ENCODE measurements around the gene ZNF740.
A peak's percentile ranks its signal among the peaks of the same experiment; 100 is the strongest.
"Not testable (repeated sequence)": the region's sequence is repeated elsewhere in the genome, so short reads cannot be mapped to it uniquely, and the experiment has no call there.

Gene ZNF740

DNA sequence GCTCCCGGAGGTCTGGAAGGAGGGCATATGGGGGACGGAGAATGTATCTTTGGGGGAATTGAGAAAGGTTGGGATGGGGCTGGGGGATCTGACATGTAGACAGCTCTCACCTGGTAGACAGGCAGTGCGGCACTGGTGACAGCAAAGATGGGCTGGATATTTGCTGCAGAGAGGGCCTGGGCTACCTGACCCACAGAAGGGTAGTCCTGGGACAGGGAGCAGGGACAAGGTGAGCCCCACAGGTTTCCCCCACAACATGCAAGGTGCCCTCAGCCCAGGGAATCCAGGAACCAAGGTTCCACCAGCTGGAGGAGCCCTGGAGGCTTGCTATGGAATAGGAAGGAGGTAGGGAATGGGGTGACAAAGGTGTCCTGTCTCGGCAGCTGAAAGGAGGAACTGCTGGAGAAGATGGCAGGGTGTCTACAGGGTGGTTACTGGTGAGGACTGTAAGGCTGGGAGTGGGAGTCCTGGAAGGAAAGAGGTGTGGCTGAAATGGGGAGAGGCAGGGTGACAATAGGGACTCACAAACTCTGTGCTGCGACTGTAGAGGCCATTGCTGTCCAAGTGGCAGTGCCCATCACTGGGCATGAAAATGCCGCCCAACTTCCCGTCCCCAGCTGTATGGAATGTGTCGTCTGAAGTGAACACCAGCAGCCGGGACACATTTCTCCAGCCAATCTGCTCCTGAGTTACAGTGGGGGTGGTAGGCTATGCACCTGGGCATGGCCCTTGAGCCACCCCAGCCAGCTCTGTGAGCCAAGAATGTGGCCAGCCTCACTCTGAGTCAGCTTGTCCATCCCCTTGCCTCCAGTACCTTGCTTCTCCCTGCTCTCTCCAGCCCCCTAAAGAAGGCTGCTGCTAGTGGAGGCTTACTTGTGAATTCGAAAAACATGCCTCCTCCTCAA is 15.2 kb downstream of the ZNF740 start:
- DNase-seq = no peak

DNA sequence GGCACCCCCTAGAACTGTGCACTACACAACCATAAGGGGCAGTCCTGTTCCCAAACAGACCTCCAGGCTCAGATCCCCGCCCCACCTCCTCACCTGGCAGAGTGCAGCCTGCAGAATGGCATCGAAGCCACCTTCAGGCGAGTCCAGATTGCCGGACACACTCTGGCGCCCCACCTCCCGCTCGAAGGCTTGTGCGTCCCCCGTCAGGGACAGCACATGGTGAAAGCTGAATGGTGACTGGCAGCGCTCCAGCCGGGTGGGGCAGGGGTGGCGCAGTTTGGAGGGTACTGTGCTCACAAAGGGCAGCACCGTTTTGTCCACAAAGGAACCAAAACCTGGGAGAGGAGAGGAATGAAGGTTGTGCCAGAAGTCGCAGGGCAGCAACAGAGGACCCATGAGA is 16.0 kb downstream of the ZNF740 start:
- DNase-seq = no peak

DNA sequence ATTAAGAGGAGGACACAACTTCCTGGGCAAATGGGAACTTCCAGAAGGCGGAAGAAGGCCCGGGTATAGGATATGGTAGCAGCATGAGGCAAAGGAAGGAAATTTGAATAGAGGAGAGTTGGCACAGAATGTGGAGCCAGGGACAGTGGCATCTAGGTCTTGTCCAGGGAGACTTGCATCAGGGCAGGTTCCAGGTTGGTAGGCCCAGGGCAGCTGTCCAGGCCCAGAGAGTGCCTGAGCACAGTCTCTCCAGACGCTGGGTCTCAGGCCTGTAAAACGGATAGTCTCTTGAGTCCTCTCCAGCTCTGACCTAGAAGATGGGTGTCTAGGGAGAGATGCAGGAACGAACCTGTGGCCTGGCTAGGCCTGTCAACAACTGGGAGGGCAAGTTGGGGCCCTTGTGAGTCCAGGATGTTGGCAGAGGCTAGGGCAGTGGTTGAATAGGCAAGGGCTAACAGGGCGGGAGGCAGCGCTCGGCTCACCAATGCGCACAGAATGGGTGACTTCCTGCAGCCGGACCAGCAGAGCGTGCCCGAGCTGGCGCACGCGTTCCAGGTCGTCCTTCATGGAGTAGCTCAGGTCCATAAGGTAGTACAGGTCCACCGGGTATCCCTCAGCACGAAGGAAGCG is 16.6 kb downstream of the ZNF740 start:
- DNase-seq = no peak

DNA sequence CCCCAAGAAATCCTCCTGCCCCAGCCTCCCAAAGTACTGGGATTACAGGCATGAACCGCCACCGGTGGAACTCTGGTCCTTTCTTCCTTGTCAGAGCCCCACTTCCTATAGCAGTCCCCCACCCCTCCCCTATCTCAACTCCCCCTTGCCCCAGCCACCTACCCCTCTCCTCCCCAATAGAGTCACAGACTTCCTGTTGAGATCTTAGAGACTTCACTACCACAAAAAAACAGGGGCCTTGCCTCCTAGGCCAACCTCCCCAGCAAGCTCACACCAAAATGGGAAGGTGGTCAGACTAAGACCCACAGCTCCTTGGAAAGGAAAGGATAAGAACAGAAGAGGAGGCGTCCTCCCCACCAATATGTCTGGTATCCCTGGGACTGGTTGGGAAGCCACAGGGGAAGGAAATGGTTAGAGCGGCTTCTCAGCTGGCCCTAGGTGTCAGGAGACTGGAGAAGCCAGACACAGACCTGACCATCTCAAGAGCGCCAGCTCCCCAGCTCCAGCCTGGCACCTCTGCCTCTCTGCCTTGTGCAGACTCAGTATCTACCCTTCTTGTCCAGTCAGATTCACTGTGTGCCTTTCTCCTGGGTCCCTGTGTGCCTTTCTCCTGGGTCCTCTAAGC is 18.1 kb downstream of the ZNF740 start:
- no peak for DNase-seq

DNA sequence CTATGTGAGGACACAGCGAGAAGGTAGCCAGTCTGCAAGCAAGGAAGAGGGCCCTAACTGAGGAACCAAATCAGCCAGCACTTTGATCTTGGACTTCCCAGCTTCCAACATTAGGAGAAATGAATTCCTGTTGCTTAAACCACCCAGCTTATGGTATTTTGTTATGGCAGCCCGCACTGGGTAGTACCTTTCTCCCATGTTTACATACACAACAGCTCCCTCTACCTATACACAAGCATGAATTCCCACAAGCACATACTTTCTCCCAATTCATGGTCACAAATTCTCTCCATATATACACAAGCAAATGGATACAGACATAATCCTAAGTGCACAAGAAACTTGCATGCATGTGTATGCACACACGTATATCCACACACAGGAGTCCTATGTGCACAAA is 19.2 kb downstream of the ZNF740 start:
- DNase-seq = no peak

DNA sequence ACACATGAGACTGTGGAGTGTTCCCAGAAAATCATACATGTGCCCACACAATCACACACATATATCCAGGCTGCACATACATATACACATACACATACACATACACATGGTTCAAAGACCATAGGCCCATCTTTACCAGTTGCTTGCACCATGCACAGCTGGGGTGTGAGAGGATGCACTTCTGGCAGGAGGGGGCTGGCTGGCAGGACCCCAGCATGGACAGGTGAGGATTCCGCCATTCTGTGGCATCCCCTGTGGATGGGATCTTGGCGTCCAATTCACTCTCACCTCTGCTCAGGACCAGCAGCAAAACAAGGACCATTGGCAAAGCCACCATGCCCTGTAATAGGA is 19.6 kb downstream of the ZNF740 start:
- DNase-seq = no peak

DNA sequence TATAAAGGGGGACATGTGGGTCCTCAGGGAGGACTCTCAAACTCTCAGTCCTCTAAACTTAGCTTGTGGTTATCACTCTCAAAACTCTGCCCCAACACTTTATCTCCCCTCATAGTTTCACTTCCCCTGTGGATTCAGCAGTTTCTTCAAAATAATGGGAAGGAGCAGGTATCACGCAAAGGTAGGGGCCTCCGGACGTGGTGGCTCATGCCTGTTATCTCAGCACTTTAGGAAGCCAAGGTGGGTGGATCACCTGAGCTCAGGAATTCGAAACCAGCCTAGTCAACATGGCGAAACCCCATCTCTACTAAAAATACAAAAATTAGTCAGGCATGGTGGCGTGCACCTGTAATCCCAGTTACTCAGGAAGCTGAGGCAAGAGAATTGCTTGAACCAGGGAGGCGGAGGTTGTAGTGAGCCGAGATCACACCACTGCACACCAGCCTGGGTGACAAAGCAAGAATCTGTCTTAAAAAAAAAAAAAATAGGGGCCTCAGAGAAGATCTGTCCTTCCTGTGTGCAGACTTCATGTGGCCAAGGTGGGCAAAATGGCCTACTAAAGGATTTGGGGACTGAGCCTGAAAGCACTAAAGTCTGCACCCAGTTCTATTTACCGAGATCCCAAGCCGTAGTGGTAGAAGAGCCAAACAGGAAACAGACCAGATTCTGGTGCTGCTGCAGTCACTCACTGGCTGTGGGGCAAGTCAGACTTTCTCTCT is 20.1 kb downstream of the ZNF740 start:
- no peak for DNase-seq

DNA sequence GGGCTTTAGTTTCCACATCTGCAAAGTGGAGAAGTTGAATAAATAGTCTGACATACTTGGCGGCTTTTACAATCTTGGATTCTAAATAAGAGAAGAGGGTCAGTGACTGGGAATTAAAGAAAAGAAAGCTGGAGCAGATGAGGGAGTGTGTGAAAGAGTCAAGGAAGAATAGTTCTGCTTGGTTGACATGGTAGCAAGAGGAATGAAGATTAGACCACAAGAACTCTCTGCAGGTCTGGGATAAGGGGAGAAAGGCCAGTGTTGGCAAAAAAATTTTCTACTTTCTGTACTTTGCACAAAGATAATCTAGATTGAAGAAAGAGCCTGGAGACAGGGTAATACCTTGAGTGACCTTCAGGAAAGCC is 20.6 kb downstream of the ZNF740 start:
- no peak for DNase-seq

DNA sequence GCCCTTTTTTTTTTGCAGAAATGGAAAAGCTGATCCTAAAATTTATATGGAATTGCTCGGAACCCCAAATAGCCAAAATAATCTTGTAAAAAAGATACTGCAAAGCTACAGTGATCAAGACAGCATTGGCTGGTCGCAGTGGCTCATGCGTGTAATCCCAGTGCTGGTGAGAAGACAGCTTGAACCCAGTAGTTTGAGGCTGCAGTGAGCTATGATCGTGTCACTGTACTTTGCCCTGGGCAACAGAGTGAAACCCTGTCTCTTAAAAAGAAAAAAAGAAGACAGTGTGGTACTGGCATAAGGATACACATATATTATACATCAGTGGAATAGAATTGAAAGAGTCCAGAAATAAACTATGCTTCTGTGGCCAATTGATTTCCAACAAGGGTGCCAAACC is 21.1 kb downstream of the ZNF740 start:
- no peak for DNase-seq

DNA sequence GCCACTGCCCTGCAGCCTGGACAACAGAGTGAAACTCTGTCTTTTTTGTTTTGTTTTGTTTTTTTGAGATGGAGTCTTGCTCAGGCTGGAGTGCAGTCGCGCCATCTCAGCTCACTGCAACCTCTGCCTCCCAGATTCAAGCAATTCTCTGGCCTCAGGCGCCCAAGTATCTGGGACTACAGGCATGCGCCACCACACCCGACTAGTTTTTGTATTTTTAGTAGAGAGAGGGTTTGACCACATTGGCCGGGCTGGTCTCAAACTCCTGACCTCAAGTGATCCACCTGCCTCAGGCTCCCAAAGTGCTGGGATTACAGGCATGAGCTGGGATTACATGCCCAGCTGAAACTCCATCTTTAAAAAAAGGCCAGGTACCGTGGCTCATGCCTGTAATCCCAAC is 21.8 kb downstream of the ZNF740 start:
- DNase-seq = not testable (repeated sequence)

DNA sequence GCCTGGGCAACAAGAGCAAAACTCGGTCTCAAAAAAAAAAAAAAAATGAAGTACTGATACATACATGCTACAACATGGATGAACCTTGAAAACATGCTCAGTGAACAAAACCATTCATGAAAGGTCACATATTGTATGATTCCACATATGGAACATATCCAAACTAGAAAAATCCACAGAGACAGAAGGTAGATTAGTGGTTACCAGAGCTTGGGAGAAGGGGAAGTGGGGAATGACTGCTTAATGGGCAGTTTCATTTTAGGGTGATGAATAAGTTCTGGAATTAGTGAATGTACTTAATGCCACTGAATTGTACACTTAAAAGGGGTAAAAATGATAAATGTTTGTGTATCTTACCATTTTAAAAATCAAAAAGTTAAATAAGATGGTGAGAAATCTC is 23.8 kb downstream of the ZNF740 start:
- no peak for DNase-seq

DNA sequence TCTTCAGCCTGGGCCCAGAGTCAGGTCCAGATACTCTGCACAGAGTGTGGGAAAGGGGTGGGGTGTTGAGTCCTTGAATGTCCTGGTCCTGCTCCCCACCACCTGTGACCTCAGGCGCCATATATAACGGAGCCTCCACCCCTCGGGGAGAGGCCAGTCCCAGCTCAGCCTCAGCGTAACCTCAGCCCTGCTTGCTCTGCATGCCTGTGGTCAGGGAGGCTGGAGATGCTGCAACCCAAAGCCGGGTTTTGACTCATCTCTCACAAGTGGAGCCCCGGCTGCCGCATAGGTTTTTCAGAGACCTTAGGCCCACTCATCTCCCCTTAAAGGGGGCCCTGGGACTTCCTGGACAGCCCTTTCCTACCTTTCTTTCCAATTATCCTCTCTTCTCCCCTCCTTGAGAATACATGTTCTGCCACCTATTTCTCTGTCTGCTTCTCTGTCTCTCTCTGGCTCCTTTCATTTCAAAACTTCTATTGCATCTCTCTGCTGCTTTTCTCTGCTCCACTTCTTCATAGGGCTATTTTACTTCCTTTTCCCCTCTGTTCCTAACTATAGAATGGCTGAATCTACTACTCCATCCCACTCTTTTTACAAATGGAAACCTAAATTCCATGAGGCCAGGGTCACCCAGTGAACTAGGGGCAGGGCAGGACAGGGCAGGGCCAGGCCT is 25.4 kb downstream of the ZNF740 start:
- DNase-seq = no peak

DNA sequence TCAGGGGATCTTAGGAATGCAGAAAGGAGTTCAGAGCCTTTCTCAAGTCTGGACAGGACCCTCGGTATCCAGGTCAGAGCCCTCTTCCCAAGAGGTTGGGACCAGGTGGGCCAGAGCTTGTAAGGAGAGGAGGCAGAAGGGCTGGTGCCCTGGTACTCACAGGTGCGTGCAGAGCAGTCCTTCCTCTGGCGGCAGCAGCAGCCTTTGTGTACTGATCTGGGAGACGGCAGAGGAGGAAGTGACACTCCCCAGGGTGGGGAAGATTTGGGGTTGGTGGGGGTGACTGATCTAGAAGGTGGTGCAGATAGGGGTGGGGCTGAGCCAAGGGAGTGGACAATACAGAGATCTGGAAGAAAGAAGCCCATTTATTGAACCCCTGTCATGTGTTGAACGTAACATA is 26.5 kb downstream of the ZNF740 start, which contains the start of gene ITGB7:
Gene ITGB7, minus strand, starts transcription at position 210 of the 400 bp plus-strand sequence. CDS start 6,808 bp downstream, outside the sequence.
- no peak for DNase-seq

DNA sequence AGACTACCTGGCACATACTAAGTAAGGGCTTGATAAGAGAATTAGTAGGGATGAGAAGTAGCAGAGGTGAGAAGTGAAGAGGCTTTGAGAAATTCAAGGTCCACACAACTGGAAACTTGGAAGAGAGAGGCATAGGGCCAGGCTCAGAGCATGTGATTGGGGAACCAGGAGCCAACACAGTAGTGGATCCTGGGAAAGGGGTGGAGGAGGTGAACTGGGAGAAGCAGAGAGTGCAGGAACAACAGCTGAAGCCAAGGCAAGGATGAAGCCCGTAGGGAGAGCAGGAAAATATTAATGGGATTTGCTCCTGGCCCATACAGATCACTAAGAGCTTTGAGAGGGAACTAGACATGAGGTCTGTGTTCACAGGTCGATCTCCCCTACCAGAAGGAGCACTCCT is 27.9 kb downstream of the ZNF740 start:
- DNase-seq = no peak

DNA sequence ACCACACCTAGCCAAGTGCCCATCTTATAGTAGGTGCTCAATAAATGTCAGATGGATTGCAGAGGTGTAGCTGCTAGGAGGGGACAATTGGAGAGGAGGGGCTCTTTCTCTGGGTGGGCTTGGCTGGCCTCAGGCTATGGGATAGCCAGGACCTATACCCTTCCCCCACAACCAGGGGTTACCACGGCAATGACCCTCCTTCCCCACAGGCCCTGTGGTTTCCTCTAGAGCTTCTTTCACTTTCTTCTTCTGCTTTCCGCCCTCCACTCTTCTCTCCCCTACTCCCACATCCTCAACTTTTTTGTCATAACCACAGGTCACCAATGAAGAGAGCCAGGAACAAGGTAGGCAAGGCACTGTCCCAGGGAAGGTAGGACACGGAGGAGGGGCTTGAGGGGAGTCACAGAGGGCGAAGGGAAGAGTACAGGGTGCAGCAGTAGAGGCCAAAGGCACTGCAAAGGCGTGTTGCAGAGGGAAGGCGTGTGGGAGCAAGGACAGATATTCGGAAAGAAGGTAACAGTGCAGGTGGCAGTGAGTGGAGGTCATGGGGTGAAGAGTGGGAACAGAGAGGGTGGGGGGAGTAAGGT is 28.4 kb downstream of the ZNF740 start:
- DNase-seq = no peak

DNA sequence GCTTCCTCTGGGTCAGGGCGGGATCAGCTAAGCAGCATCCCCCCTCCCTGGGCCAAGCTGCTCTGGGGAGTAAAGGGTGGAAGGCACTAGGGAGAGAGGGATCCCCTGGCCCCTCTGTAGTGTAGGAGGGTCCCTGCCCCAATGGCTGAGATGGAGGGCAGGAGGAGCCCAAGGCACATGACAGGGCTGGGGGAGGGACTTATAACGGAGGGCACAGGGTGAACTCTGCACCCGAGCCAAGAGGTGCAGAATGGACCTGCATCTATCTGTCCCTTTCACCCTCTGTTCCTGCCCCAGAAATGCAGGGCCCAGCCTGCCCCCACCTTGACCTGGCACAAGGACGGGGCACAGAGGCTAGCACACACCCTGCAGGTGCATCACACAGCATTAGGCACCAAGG is 30.3 kb downstream of the ZNF740 start:
- DNase-seq = no peak

DNA sequence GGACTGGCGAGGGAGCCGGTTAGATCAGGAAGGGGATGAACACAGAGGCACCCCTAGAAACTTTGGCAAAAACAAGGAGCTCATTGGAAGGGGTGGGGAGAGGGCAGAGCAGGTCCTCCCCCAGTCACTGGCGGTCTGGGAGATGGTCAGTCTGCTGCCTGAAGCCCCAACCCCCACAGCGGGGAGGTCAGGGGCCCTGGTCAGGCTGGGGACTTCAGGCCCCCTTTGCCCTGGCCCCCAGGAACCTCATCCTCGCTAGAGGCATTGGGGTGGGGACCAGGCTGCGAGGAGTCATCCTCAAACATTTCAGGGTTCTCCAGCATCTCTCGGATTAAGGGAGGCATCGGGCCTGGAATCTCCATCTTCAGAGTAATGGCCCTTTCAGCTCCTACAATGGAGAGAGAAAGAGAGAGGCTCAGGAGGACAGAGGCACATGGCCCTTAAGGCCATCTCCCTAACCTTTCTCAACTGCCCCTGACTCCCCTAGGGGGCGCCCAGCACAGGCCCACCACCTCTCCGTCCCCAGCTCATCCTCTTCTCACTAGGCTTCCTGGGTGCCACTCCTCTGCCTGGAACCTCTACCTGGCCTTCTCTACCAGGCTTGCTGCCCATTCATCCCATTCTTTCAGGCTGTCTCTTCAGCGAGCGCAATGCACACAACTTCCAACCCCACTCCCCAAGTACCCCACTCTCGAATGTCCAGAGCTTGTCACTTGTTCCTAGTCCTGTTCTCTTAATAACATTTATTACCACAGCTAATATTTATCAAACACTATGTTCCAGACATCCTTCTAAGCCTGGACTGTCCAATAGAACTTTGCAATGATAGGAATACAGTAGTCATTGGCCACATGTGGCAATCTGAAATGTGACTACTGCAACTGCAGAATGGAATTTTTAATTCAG is 31.2 kb downstream of the ZNF740 start:
- no peak for DNase-seq

DNA sequence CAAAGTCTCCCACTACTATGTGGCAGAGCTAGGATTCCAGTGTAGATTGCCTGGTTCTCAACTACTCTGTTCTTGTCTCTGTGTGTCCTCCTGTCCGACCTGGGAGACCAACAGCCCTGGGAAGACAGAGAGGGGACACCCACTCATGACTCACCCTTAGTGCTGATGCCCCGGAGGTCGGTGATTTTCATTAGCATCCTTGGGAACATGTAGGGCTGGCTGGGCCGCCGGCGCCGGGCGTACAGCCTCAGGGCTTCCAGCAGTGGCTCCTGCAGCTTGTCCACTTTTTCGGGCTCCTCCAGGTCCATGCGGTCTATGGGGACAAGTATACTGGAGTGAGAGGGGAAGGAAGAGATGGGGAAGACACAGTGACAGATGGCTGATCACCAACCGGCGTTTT is 32.4 kb downstream of the ZNF740 start:
- DNase-seq = no peak

DNA sequence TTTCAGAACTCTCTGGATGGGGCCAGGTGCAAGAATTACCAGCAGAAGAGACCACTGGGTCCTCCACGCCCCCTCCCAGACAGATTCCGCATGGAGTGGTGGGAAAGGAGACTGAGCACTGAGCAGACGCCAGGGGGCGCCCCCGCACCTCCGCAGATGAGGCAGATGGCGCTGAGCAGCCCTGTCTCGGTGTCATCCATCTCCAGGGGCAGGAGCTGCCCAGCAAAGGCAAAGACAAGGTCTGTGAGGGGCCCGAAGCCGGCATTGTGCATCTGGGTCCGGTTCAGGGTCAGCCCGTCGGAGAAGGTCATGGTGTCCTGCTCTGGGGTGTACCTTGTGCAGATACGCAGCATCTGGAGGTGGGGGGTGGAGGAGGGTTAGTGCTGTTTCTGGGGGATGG is 32.8 kb downstream of the ZNF740 start:
- DNase-seq = peak; percentile 49

DNA sequence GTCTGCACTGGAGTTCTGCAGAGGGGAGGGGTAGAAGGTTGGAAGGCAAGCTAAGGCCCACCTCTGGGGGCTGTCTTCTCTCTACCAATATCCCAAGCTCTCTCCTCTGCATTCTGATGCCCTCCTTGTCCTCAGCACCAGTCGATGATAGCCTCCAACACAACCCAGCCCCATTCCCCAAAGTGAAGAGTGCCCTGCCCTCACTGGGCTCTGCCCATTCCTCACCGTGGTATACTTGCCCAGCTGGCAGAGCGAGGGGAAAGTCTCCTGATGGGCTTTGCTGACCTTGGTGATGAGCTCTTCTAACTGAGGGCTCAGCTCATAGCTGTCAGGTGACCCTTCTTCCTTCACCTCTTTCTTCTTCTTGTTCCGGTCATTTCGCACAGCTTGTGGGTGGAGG is 33.7 kb downstream of the ZNF740 start:
- no peak for DNase-seq

DNA sequence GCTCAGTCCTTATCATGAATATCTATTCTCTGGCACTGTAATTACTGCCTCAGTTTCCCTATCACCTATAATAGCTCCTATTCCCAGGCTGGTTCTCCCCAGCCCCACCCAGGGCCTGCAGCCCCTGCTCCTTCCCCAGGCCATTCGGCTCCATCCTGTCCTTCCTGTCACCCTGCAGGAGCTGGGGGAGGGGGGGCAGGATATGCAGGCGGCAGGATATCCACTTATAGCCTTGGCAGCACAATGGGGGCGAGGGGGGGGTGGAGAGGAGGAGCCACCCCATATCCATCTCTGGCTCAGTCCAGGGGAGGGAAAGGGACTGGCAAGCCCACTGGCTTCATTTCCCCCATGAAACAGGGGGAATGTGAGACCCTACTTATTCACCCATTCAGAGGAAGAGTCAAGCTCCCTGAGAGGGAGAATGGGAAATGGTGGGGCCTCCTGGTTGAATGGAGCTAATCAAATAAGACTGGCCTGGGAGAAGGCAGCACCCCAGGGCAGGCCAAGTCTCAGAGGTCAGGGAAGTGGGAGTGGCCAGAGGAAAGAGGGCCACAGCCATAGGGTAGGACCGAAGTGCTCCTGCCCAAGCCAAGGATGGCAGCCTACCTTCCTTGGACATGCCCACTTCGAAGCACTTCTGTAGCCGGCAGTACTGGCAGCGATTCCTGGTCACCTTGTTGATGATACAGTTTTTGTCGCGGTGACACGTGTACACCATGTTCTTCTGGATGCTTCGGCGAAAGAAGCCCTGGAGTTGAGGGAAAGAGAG is 34.3 kb downstream of the ZNF740 start:
- no peak for DNase-seq

Data from NCI-H526 treated with DMSO at 0.1 percent for 48 hours (cell line).